Large intestine (tissue), 3 donors: Measurements from ENCODE around the gene RPS6KL1. TPM values are rescaled to one million over a fixed set of nuclear protein-coding genes. Genes with fewer than 3 reads are reported as not detected.

ENCODE experiments used
- DNase-seq, 2 donors: peaks; one replicate each; pipeline versions ENCODE4 v3.0.0 to v3.0.0-alpha.2; 2013
- H3K27ac ChIP-seq: one replicate; pipeline ENCODE4 v1.5.1; 2013; ENCODE audit warnings: low read length
- H3K27me3 ChIP-seq: 2 replicates; pipeline ENCODE4 v1.6.1; 2013; ENCODE audit warnings: low read length; ENCODE audit not compliant: control insufficient read depth, insufficient read depth
- H3K36me3 ChIP-seq: 2 replicates; pipeline ENCODE4 v1.6.1; 2013; ENCODE audit warnings: low read length; ENCODE audit not compliant: control insufficient read depth, insufficient read depth
- H3K4me1 ChIP-seq: one replicate; pipeline ENCODE4 v1.6.1; 2013; ENCODE audit warnings: low read length; ENCODE audit not compliant: control insufficient read depth, insufficient read depth
- H3K4me3 ChIP-seq: one replicate; pipeline ENCODE4 v1.5.1; 2013; ENCODE audit warnings: low read length
- H3K9me3 ChIP-seq: one replicate; pipeline ENCODE4 v1.6.1; 2013; ENCODE audit warnings: mild to moderate bottlenecking, low read depth, low read length, moderate library complexity; ENCODE audit not compliant: control insufficient read depth
- WGBS: methylation state at CpG from one replicate; pipeline ENCODE4 v1.1.5; 2013; ENCODE audit warnings: low lambda C conversion rate; ENCODE audit not compliant: insufficient coverage; 5-methylcytosine and 5-hydroxymethylcytosine counted together
- polyA plus RNA-seq: library from polyadenylated mRNA; unstranded; fragments of 120-200 nt; gene quantifications from one replicate; pipeline ENCODE4 v1.2.1, GENCODE V29; 2013

RPS6KL1 gene
- polyA plus RNA-seq, 1 donor: 5.4 TPM

DNA sequence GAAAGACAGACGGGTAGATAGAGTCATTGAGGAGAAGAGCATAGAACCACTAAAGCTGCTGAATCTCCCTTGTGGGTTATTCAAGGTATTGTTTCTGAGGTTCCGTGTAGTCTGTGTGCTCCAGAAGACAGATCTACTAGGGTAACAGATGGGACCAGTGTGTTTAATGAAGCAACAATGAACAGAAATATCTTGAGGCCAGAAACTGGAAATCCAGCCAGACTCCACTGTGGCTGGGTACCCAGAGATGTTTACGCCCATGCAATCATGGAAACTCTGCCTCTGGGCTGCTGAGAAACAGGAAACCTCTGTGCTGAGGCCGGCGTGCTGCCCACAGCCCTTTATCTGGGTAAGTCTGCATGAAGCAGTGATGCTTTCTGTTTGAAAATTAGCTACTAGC is 55.4 kb downstream of the RPS6KL1 start:
- no CpG with 5 or more reads among the region's 5 CpGs for WGBS
- no peaks in the 10 kb centered on the region for H3K9me3 ChIP-seq
- no peak overlapping the region for H3K27ac ChIP-seq
- peaks cover 3% of the 10 kb centered on the region for H3K27me3 ChIP-seq
- H3K4me3 ChIP-seq: no peak overlapping the region
- DNase-seq: peak in 1 of 2 donors; percentile 22
- no peaks in the 10 kb centered on the region for H3K36me3 ChIP-seq
- no peaks in the 10 kb centered on the region for H3K4me1 ChIP-seq

DNA sequence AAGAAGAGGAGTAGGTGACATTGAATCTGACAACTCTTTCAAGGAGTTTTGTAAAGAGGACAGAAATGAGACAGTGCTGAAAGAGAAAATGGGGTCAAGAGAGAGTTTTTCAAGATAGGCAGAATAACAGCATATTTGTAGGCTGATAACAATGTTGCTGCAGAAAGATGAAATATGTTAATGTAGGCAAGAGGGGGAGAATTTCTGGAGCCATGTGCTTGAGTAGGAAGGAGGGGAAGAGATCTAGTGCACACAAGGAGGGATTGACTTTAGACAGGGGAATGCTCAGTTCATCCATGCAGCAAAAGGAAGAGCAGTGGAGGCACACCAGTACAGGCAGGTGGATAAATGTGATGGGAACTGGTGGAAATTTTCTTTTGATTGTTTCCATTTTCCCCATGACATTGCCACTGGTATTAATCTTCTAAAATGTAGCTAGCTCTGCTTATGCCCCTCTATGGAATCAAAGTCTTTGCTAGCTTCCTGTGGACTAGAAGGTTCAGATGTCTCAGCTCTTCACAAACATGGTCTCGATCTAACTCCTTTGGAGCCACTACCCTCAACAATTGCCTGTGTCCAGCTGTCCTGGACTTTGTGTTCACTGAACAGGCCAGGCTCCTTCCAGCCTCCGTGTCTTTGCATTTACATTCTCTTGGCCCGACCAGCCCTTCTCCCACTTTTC is 56.2 kb downstream of the RPS6KL1 start:
- H3K27ac ChIP-seq: no peak overlapping the region
- WGBS: 80% methylated on average over 1 of the region's 3 CpGs
- no peak for DNase-seq

DNA sequence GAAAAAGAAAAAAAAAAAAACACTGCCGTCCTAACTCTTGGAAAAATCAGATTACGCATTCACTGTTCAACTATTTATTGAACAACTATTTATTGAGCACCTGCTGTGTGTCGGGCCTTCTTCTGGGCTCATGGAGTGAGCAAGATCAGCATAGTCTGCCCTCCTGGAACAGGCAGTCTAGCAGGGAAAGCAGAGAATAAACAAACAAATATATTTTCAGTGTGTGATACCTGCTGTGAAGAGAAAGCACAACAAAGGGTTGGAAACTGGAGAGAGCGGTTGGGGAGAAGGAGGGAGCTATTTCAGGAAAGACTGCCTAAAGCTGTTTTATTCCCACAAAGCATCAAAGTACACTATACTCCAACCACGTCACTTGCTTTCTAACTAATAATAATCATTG is 57.9 kb downstream of the RPS6KL1 start:
- no peaks in the 10 kb centered on the region for H3K36me3 ChIP-seq
- no peak overlapping the region for H3K27ac ChIP-seq
- DNase-seq: no peak
- peaks cover 3% of the 10 kb centered on the region for H3K27me3 ChIP-seq
- H3K4me3 ChIP-seq: no peak overlapping the region
- H3K9me3 ChIP-seq: no peaks in the 10 kb centered on the region
- no CpG with 5 or more reads among the region's 5 CpGs for WGBS
- no peaks in the 10 kb centered on the region for H3K4me1 ChIP-seq

More for the DNA sequence above, 56.2 kb downstream of the RPS6KL1 start:
- Histone ChIP-seq H3K4me1 (no peaks in the 10 kb centered on the region), H3K27me3 (peaks cover 3% of the 10 kb centered on the region), H3K4me3 (no peak overlapping the region), H3K9me3 (no peaks in the 10 kb centered on the region), H3K36me3 (no peaks in the 10 kb centered on the region)

- Histone ChIP-seq H3K27me3 (peaks cover 3% of the 10 kb centered on the region), H3K9me3 (no peaks in the 10 kb centered on the region), H3K27ac (no peak overlapping the region), H3K36me3 (no peaks in the 10 kb centered on the region), H3K4me1 (no peaks in the 10 kb centered on the region), H3K4me3 (no peak overlapping the region)
- WGBS: no CpG with 5 or more reads among the region's 9 CpGs
- no peak for DNase-seq
These were observed 58.9 kb downstream of the RPS6KL1 start for GRCh38 chr14:74864198-74864597.

GRCh38 chr14:74863274-74863673 is 59.8 kb downstream of the RPS6KL1 start:
- Histone ChIP-seq H3K4me3 (no peak overlapping the region), H3K36me3 (no peaks in the 10 kb centered on the region)

DNA sequence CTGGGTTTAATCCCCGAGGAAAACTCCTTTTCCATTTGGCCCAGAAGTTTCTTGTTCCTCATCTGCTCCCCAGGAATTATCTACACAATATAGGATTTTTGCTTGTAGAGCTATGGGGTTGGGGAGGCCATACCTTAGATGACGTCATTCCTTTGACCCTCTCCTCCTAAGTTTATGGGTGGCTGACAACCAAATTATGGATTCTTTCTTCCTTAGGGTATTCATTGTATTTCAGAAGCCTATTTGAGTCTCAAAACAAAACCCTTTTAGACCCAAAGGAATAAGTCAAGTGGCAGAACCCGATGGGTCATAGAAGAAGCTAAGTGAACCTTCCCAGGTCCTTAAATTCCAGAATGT is 61.3 kb downstream of the RPS6KL1 start:
- no peak for DNase-seq
- no peaks in the 10 kb centered on the region for H3K9me3 ChIP-seq
- no peaks in the 10 kb centered on the region for H3K27me3 ChIP-seq
- no peak overlapping the region for H3K4me3 ChIP-seq
- no peaks in the 10 kb centered on the region for H3K36me3 ChIP-seq
- WGBS: no CpG with 5 or more reads among the region's 3 CpGs
- no peaks in the 10 kb centered on the region for H3K4me1 ChIP-seq
- no peak overlapping the region for H3K27ac ChIP-seq

More at GRCh38 chr14:74863274-74863673, 59.8 kb downstream of the RPS6KL1 start:
- H3K27ac ChIP-seq: no peak overlapping the region
- WGBS: no CpG with 5 or more reads among the region's 9 CpGs
- DNase-seq: no peak
- H3K4me1 ChIP-seq: no peaks in the 10 kb centered on the region
- no peaks in the 10 kb centered on the region for H3K9me3 ChIP-seq
- H3K27me3 ChIP-seq: peaks cover 3% of the 10 kb centered on the region

DNA sequence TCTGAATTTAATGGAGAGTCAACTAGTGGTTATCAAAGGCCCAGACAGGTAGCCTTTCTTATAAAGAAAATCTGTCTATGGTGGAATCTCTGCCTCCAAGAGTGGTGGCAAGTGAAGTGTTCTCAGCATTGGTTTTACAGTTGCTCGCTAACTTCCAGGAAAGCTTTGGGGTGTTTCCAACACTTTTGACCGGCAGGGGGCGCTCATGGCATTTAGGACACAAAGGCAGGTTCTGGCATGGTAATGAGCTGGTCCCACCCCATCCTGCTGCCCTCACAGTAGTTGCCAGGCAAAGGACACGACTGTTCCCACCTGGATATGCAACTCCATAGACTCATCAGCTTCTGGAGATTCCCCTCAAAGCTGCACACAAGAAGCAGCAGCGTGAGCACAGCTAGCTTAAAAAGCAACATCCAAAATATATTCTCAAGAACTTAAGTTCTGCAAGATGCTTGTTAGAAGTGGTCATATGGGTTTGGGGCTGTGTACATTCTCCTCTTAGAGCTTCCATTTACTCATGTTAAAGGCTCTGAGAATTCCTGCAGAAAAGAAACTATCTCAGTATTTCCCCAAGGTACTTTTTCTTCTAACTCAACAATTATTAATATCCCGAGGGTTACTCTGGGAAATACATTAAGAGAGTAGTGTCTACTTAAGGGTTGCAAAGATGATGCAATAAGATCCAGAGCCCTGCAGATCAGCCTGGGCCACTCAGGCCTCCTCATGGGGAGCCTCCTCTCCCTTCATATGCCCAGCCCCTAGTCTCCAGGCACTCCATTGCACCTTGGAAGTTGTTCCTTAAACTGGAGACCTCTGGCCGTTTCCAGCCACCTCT is 61.9 kb downstream of the RPS6KL1 start:
- H3K27ac ChIP-seq: no peak overlapping the region
- no CpG with 5 or more reads among the region's 7 CpGs for WGBS
- DNase-seq: peak; percentile 66 to 68
- no peaks in the 10 kb centered on the region for H3K27me3 ChIP-seq
- H3K9me3 ChIP-seq: no peaks in the 10 kb centered on the region
- no peaks in the 10 kb centered on the region for H3K36me3 ChIP-seq
- H3K4me3 ChIP-seq: no peak overlapping the region
- no peaks in the 10 kb centered on the region for H3K4me1 ChIP-seq

DNA sequence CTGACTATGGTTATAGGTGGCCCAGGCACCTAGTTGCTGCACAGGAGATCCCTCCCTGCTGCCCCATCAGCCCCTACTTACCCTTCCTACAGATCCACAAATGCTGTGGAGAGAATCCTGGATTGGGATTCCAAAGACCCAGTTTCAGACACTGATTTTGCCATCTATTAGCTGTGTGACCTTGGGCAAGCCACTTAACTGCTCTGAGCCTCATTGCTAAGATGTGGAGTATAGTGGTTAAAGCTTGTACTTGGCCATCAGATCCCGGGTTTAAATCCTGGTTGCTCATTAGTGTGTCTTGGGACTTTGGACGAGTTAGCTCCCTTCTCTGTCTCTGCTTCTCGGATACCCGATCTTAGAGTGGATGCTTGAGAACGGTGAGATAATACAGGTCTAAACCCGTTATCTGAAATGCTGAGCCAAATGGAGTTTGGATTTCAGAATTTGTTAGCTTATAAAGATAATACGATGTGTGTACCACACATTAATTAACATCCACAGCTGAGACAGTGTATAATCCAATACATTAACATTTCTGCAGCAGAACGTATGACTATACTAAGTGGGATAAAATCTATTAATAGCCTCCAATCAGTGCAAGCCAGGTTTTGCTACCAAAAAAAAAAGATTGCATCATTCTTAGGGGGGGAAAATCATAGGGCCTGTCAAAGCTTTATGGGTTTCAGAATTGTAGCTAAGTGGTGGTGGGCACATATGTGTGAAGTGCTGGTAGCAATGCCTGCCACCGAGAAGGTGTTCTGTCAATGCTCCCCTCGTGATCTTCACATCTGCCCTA is 63.1 kb downstream of the RPS6KL1 start:
- 40% methylated on average over 1 of the region's 10 CpGs for WGBS
- Histone ChIP-seq H3K27me3 (no peaks in the 10 kb centered on the region), H3K4me3 (no peak overlapping the region), H3K27ac (no peak overlapping the region), H3K4me1 (peaks cover 2% of the 10 kb centered on the region), H3K36me3 (no peaks in the 10 kb centered on the region), H3K9me3 (no peaks in the 10 kb centered on the region)
- no peak for DNase-seq

DNA sequence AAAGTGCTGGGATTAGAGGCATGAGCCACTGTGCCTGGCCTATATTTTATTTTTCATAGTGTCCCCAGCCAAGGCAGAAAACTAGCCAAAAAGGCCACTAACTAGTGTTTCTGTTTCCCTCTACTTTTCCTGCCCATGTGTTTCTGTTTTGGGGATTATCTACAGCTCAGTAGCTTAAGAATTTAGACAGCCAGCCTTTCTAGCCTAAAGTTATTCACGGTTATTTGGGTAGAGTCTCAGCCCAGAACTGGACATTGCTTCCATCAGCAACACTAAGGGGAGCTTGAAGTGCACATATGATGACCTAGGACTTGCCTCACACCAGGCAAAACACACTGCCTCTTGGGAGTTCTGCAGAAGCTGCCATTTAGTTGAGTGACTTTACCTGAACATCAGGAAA is 65.0 kb downstream of the RPS6KL1 start:
- no peak for DNase-seq
- Histone ChIP-seq H3K27ac (no peak overlapping the region), H3K27me3 (no peaks in the 10 kb centered on the region), H3K9me3 (no peaks in the 10 kb centered on the region), H3K4me1 (peaks cover 8% of the 10 kb centered on the region), H3K4me3 (no peak overlapping the region), H3K36me3 (no peaks in the 10 kb centered on the region)
- WGBS: no CpG with 5 or more reads among the region's 1 CpG

DNA sequence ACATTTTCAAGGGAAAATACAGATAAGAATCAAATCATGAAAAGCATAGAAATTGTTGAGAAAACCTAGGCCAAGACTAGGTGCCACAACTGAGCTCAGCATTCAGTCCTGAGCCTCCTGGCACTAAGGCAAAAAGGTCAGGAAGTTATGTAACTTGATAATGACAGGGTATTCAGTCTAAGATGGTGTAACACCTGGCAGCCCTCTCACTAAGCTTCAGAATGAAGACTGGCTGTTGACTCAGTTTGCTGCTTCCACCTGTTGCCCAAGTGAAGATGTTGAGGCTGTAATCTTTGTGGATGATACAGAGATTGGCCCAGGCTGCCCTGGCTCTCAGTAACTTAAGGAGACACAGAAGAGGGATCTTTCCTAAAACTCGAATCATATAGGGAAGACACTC is 66.7 kb downstream of the RPS6KL1 start:
- WGBS: no CpG with 5 or more reads among the region's 1 CpG
- H3K27ac ChIP-seq: no peak overlapping the region
- no peak for DNase-seq
- H3K9me3 ChIP-seq: no peaks in the 10 kb centered on the region
- H3K36me3 ChIP-seq: no peaks in the 10 kb centered on the region
- no peak overlapping the region for H3K4me3 ChIP-seq
- H3K27me3 ChIP-seq: no peaks in the 10 kb centered on the region
- peaks cover 8% of the 10 kb centered on the region for H3K4me1 ChIP-seq
